Tongue (tissue), 2 donors: Measurements from ENCODE around the gene INF2. TPM values are rescaled to one million over a fixed set of nuclear protein-coding genes. Genes with fewer than 3 reads are reported as not detected.
"Not testable (repeated sequence)": the region's sequence is repeated elsewhere in the genome, so short reads cannot be mapped to it uniquely, and the experiment has no call there.

Source experiments
- DNase-seq: peaks from one replicate; pipeline ENCODE4 v3.0.0-alpha.2; 2015
- total RNA-seq: library from RNA; depleted of rRNA; stranded (reverse); fragments of >200 nt; gene quantifications from one replicate; pipeline ENCODE4 v1.2.3, GENCODE V29; 2014

INF2 gene
- total RNA-seq, 1 donor from 2014 or later, result 39.3 TPM

DNA sequence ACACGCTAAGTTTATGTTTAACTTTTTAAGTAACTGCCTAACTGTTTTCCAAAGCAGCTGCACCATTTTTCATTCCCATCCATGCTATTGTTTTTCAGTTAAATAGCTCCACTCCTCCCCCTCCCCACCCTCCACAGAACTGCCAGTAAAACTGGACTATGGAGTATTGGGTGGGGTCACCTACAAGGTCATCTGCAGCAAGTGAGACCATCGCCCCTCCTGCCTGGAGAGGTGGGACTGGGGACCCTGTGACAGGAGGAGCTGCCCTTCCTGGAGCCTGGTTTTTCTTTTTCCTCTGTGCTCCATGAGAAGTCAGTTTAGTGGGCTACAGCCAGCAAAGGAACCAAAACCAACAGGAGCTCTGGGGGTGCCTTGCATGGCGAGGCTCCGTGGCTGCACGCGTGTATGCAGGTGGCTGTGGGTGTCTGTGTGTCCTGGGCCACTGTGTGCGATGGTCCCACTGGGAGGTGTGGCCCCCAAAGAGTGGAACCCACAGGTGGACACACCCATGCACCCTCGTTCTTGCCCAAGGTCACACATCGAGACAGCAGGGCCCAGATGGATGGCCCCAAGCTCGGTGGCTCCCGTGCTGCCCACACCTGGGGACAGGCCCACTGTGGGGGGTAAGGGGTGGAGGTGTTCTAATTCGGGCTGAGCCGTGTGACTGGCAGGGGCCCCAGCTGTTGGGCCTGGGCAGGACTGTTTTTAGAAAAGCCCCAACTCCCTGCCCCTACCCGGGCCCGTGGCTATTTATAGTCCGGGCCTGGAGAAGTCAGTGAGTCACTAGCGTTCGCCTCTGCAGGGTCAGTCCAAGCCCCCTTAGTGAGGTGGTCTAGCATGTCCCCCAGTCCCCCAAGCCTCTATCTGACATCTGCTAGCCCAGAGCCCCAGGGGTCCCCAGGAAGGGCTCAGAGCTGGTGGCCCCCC, 32.4 kb downstream of the INF2 start:
- DNase-seq, result peak; percentile 76

DNA sequence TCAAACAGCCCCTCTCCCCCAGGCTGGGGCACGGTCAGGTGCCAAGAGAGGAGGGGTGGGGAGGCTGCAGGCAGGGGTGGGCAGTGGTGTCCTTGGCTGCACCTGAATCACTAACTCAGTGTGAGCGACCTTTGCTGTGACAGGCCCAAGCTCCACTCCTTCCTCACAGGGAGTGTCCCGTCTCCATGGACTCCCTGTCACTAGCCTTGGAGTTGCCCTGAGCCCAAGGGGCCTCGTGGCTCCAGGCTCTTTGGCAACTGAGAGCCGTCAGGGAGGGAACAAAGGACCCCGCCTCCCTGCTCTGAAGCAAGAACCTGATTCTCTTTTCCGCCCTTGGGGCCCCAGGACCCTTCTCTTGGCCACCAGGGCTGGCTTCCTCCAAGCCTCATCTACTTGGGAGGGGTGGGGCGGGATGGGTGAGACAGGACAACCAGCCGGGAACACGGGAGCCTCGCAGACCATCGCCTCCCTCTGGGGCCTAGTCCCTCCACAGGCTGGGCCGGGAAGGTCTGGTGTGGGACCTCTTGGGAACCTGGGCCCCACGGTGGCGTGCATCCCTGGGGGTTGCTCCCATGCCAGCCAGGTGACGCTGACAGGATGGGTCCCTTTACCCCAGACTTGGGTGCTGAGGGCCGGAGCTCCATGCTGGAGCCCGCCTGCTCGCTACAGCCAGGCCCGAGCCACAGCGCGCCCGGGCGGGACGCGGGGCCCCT, 33.7 kb downstream of the INF2 start:
- DNase-seq, result no peak

DNA sequence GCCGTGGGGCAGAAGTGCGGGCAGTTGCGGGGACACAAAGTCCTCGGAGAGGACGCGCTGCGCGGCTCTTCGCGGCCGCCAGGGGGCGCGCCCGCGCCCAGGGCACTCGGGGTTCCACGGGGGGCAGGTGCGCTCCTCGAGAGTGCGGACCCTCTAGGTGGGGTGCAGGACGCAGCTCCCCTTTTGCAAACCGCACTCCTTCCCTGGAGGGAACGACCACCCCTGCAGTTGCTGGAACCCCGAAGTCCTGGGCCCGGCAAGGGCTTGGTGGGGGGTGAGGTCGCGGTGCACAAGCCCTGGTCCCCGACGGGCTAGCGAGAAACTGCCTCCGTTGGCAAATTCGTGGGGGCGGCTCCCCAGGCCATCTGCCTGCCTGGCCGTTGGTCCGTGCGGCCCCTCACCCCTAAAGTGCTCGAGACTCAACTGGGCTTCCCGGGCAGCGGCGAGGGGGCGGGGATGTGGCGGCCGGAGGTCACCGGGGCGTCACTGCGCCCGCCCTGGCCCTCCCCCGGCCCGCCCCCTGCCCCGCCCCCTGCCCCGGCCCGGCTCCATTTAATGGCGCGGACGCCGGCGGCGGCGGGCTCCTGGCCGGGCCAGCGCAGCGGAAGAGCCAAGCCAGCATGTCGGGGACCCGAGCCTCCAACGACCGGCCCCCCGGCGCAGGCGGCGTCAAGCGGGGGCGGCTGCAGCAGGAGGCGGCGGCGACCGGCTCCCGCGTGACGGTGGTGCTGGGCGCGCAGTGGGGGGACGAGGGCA, 34.4 kb downstream of the INF2 start, which contains the start of gene ADSS1:
Gene ADSS1, plus strand, starts transcription at position 579 of the 756 bp plus-strand sequence. Its CDS starts 42 bp downstream, at position 621.
- DNase-seq, result peak; percentile 69

GRCh38 chr14:104724407-104724980, 35.1 kb downstream of the INF2 start:
- peak; percentile 56 for DNase-seq

DNA sequence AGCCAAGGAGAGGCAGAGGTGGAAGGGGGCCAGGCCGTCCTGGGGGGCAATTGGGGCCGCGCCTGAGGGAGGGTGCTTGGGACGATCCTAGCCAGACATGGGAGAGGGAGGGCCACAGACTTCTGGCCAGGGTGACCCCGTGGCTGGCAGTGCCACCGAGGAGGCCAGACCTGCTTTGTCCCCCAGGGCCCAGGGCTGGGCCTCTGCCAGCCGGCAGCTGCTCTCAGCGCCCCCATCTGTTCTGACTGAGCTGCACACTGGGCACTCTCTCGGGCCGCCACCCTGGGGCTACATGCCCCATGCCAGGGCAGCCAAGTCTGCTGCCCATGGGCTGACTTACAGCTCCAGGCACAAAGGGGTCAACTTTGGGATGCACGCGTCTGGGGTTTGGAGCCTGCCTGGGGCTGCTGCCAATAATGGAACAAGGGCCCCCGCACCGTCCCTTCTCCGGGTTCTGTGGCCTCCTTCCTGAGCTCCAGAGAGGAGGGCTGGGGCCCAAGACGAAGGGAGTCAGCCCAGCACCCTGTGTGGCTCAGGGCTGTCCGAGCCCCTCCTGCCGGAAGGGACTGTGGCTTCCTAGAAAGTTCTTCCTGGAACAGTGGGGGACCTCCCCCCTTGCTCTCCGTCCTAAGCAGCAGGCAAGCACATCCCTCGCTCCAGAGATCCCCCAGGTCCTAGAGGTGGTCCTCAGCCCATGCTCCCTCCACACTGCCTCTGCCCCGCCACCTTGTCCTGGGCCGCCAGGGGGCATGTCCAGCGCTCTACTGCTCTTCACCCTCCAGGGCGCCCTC, 35.8 kb downstream of the INF2 start:
- peak; percentile 80 for DNase-seq

DNA sequence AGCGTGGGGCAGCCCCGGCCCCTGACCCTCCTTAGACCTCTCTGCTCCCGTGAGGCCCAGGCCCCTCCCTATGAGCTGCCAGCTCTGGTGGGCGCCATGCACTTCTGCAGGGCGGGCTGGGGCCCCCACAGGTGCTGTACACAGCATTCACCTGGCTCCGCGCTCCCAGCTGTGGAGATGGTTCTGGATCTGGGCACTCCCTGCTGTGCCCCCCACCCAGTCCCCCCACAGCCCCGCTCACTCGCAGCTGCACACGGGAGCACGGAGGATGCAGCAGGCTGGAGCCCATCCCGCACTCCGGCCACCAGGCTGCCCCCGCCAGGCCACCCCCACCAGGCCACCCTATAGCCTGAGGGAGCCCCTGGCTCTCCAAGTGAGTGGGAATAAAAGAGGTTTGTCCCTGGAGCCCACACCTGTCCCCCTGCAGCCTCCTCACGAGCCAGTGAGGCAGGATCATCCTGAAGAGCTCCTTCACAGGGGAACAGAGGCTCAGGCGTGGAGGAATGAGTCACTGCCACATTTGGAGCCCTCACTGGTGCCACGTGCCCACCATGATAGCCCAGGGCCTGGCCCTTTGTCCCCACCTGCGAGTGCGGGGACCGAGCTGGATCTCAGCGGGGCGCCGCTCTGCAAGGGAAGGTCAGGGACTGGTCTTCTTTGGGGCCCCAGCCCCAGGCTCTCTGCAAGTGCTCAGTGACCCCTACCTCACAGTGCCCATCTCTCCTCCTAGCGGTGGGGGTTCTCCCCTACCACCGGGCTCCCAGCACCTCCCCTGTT, 36.5 kb downstream of the INF2 start:
- no peak for DNase-seq

DNA sequence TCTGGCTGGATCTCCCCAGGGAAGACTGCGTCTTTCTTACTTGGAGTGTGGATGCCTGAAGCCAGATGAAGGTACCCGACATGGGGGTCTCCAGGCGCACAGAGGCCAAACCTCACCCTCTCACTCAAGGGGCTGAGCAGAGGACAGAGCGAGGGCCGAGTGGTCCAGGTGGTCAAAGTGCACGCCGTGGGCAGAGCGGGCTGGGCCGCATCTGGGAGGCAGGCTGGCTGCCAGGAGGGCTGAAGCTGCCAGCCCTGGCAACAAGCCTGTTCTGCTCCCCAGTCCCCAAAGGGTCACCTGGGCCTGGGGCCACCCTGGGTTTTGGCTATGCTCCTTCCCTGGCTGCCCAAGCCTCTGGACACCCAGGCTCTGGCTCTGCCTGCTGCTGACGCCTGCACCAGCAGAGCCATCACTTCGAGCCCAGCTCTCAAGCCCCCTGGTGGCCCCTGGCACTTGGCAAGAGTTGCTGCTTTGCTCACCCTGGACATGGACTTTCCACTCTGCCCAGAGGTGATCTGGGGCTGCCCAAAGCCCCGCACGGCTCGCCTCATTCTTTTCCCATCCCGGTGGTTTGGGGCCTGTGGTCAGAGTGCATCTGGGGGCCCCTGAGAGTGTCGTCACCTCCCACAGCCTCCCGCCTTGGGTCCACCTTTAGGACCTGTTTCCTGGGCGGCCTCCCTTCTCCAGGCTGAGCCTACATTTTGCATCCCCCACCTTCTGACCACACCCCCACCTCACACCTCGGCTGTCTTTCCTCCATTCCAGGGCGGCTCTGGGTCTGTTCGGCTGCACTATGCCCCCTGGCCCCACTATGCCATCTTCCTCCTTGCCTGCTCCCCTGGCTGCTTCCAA, 37.4 kb downstream of the INF2 start:
- no peak for DNase-seq

DNA sequence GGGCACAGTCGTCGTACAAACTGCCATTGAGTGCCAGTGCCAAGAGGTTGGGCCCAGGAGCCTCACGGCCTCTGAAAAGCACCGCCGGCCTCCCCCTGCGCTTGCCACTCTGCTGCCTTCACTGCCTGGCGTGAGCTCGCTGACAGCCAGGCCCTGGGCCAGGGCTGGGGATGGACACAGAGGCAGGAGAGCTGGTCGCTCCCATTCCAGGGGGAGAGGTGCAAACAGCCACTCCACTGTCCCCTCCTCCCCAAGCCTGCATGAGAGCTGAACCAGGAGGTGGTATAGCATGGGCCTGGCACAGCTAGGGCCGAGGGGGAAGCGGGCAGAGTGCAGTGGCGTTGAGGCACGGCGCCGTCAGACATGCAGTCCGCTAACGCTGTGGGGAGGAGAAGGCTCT, 39.2 kb downstream of the INF2 start:
- DNase-seq, result no peak

DNA sequence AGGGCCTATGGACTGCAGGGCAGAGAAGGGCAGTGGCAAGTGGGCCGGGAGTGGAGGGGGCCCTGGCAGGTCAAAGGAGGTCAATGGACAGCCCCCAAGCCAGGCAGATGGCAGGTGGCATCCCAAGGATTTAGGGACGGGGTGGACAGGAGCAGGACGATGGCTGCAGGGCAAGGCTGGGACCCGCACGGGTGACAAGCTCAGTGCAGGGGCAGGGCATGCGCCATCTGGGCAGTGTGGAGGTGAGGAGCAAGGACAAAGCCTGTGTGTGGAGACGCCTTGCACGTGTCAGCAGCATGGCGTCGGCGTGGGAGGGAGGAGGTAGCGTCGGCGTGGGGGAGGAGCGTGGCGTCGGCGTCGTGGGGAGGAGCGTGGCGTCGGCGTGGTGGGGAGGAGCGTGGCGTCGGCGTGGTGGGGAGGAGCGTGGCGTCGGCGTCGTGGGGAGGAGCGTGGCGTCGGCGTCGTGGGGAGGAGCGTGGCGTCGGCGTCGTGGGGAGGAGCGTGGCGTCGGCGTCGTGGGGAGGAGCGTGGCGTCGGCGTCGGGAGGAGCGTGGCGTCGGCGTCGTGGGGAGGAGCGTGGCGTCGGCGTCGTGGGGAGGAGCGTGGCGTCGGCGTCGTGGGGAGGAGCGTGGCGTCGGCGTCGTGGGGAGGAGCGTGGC, 39.9 kb downstream of the INF2 start:
- DNase-seq, result not testable (repeated sequence)

- no peak for DNase-seq
Measured at GRCh38 chr14:104729835-104730181, 40.4 kb downstream of the INF2 start.

GRCh38 chr14:104730487-104730886, 41.1 kb downstream of the INF2 start:
- DNase-seq, result no peak

GRCh38 chr14:104731320-104732294, 42.2 kb downstream of the INF2 start:
- DNase-seq, result no peak

GRCh38 chr14:104732355-104732804, 43.0 kb downstream of the INF2 start:
- DNase-seq, result no peak

- no peak for DNase-seq
Measured at GRCh38 chr14:104732931-104733681, 43.7 kb downstream of the INF2 start.

DNA sequence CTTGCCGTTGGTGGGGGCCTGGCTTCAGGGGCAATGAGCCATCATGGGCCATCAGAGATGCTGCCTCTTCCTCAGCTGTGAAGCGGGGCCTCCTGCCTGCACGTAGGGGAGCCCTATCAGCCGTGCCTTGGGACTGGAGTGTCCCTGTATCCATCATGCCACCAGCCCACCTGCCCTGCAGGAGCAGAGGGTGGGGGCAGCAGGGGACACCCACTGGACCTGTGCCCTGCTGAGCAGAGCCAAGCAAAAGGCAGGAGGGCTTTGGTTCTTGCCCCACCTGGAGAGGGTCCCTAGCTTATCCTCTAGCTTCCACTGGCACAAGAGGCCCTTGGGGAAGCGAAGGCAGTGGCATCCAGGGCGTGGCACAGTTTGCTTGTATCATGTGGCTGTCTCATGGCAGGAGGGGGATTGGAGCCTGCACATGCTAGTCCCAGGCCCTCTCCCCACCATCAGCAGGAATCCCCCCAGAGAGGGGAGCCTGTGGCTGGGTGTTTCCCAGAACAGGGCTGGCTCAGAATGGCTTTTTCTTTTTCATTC, 44.7 kb downstream of the INF2 start:
- DNase-seq, result no peak

DNA sequence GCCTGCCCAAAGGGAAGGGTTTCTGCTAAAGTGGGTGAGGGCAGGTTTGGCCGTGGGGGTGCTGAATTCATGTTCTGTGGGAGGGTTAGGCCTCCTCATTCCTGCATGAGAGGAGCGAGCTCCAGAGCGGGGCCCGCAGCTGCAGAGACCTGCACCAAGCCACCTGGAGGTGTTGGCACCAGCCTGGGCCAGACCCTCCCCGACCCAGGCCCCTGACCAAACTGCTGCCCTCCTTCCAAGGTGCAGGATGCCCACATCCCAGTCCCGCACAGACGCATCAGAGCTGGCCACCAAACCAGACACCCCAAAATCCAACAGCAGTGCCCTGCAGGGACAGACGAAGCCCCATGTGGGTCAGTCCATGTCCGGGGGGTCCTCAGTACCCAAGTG, 45.2 kb downstream of the INF2 start:
- no peak for DNase-seq
